NCI-H2171 (cell line): Measurements from ENCODE around the gene RCN2.

Source experiments
- DNase-seq: peaks from one replicate; lab custom pipeline; 2025; lab: John Stamatoyannopoulos, UW

RCN2 gene

DNA sequence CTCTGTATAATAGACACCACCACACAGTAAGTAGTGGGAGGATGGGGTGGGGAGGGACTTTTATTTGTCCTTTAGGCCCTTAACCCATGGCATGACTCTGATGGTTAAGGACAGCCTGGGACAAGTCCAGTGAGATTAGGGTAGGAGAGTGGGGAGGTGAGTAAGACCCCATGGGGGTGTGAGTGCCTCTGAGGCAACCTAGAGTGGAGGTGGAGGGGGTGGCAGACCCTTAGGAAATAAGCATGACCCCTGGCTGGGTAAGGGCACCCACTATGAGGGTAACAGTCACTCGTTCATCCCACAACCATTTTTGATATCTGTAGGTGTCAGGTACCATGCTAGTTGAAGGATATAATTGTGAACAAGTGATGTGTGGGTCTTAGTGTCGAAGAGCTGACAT is 42.4 kb downstream of the RCN2 start:
- DNase-seq, result no peak

DNA sequence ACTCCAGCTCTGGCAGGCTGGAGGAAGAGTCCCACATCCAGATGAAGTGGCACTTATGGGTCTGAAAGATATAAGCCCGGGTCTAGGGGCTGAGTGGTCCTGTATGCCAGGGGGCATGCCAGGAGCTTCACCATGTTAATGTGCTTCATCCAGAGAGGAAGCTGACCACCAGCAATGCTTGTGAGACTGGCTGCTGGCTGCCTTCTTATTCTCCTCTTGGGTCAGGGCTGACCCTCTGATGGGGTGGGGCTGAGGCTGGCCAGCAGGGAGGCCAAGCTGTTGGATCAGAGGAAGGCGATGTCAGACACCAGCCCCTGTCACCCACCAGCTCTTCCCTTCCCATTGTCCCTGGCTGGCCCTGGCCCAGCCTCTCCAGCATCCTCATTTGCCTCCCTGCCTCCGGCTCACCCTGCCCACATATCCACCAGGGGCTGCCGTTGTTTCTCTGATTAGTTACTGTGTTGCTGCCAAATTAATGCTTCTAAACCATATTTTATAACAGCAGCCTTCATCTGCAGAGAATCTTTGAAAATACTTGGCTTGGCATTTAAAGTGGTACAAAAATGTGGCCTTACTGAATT is 43.0 kb downstream of the RCN2 start:
- DNase-seq, result no peak

DNA sequence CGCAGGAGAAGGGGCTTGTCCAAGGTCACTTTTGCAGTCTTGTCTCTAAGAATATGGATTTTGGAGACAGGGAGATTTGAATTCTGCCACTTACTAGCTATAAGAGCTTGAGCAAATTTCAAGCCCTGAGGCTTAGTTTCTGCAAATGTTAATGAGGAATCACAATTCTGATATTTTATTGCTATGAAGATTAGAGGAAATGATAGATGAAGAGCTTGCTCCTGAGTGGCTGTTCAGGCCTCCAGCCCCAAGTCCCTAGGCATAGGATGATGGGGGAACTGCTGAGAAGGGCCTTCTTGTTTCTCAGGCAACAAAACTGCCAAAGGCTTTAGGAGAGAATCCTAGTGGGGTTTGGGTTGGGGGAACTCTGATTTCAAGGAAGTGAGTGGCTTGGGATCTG is 44.6 kb downstream of the RCN2 start:
- no peak for DNase-seq

DNA sequence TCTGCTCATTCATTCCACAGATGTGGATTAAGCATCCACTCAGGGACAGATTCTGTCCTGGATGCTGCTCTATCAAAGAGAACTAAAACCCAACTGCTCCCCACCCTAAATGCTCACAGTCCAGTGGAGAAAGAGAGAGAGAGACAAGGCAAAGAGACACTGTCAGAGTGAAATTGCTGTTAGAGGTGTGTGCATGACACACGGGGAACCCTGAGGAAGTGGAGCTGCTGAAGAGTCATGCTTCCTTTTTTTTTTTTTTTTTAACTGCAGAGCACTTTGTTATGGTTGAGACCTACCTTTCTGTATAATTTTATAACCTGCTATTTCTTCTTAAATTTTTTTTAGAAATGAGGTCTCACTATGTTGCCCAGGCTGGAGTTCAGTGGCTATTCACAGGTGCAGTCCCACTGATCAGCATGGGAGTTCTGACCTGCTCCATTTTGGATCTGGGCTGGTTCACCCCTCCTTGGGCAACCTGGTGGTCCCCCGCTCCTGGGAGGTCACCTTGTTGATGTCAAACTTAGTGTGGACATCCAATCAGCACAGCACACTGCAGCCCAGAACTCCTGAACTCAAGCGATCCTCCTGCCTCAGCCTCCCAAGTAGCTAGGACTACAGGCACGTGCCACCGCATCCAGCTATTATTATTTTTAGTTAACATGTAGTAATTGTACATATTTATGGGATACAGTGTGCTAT is 45.2 kb downstream of the RCN2 start:
- no peak for DNase-seq

DNA sequence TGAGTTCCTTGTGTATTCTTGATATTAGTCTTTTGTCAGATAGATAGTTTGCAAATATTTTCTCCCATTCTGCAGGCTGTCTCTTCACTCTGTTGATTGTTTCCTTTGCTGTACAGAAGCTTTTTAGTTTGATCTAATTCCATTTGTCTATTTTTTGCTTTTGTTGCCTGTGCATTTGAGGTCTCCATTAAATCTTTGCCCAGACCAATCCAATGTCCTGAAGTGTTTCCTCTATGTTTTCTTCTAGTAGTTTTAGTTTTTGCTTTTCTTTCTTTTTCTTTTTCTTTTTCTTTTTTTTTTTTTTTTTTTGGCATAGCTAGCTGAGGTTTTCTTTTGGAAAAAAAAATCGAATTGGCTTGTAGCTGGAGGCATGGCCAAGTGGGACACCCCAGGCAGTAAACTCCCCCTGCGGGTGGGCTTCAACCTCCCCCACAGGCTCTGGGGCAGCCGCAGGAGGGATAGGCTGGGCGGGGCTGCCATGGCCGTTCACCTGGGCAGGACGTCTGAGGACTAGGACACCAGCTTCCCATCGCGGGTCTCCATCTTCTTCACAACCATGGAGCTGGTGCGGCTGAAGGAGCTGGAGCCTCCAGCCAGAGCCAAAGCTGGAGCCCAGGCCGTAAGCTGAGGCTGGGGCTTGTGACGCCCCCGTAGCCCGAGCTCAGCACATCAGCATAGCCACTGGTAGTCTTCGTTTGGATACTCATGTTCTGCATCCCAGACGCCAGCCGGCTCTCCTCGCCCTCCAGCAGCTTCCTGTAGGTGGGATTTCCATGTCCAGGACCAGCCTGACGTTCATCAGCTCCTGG is 47.2 kb downstream of the RCN2 start:
- no peak for DNase-seq

DNA sequence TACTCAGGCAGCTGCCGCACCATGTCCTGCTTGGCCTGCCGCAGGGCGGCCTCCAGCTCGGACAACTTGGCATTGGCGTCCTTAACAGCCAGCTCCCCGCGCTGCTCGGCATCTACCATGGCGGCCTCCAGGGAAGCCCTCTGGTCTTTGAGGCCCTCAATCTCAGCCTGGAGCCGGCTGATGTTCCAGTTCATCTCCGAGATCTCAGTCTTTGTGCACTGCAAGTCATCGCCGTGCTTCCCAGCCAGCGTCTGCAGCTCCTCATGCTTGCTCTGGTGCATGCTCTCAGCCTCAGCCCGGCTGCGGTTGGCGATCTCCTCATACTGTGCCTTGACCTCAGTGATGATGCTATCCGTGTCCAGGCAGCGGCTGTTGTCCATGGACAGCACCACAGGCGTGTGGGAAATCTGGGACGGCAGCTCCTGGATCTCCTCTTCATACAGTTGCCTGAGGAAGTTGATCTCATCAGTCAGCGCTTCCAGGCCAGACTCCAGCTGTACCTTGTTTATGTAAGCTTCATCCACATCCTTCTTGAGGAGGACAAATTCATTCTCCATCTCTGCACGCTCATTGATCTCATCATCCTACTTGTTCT is 47.9 kb downstream of the RCN2 start:
- DNase-seq, result no peak

DNA sequence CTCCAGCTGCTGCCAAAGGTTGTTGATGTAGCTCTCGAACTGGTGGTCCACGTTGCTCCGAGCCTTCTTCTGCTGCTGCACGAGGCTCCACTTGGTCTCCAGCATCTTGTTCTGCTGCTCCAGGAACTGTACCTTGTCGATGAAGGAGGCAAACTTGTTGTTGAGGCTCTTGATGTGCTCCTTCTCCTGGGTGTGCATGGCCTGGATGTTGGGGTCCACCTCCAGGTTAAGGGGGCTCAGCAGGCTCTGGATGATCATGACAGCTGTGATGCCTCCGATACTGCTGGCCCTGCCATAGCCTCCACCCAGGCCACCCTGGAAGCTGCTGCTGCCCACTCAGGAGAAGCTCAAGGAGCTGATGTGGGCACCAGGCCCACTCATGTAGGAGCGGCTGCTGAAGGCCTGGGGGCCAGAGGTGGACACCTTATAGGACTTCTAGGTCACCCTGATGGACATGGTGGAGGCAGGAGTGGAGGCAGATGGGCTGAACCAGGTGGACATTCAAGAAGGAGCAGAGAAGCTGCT is 48.5 kb downstream of the RCN2 start:
- DNase-seq, result no peak

DNA sequence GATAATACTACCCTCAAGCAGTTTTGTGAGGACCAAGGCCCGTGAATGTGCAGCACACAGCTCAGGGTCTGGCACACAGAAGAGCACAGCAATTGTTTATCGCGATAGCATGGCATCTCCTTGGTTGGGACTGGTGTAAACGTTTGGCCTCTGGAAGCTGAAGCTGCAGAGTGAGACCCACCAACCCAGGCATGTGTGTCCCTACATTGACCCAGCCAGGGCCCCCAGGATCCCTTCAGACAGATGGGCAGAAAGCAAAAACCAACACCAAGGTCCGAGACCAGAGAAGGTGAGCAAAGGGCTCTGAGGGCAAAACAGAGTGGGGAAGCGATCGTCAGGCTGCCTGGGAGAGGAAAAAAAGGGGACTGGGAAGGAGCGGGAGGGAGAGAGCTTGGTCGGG is 50.8 kb downstream of the RCN2 start:
- DNase-seq, result no peak

DNA sequence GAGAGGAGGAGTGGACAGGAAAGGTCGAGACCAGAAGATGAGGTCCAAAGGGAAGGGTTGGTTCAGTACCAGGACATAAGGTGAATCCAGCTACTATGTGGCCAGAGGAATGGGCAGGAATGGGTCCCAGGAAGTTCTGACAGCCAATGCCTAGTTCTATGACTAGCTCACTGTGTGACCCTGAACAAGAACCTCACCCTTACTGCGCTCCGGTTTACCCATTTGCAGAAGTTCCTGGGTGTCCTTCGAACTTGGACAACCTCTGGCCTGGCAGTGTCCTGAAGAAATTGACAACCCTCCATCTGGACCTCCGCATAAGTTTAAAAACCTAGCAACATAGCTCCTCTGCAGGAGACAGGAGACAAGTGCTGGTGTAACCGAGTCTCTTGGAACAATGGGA is 51.2 kb downstream of the RCN2 start:
- no peak for DNase-seq

DNA sequence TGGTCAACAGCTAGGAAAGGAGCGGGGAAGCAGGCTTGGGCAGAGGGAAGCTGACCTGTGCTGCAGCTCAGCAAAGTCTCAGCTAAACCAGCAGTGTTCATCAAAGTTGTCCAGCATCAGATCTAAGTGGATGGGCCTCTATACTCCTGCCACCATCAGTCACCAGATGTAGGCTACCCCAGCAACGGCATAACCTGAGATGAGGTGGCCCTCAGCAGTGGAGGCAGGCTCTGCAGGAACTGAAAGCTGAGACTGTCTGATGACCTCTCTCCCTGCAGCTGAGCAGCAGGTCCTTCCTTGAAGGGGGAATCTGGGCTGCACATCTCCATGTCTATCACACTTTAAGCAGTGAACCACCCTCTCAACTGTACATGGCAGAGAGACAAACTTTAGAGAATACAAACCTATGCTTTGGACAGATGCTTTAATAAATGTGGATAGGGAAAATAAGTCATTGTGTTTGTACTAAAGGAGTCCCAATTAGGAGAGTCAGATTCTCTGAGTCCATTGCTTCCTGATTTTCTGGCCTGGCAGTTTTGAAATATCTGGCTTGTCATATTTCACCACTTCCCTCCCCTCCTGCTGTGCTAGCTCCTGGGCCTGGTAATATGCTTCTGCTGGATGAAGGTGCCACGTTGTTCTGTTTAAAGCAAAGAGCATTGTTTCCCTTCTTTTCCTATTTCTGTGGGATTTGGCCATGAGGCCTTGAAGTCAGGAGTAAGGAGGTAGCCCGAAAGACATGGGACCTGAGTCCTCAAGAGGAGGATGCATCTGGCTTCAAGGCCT is 52.2 kb downstream of the RCN2 start:
- no peak for DNase-seq

DNA sequence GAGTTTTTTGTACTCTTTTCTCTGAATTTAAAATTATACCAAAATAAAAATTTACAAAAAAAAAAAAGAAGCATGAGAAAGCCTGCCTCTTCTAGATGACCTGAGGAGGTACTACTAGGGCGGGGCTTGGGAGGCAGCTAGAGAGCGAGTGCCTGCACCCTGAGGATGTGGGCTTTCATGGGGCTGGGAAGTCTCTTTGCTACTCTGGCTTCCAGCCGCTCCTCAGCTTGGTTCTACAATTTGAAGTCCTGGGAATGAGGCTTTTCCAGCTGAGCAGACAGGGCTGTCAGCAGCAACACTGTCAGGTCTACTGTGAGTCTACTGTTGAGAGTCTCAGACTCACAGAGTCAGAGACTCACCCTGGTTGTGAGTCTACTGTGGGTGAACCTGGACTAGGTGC is 55.2 kb downstream of the RCN2 start:
- no peak for DNase-seq

DNA sequence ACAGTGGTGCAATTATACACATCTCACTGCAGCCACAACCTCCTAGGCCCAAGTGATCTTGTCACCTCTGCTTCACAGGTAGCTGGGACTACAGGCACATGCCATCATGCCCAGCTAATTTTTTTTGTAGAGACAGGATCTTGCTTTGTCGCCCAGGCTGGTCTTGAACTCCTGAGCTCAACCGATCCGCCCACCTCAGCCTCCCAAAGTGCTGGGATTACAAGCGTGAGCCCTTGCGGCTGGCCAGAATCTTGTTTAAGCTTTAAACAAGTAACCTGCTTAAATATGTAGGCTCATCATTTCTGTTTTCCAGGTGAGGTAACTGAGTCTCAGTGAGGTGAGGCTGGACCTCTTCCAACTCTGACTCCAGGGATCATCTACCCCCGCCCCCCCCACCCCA is 55.7 kb downstream of the RCN2 start:
- DNase-seq, result no peak

DNA sequence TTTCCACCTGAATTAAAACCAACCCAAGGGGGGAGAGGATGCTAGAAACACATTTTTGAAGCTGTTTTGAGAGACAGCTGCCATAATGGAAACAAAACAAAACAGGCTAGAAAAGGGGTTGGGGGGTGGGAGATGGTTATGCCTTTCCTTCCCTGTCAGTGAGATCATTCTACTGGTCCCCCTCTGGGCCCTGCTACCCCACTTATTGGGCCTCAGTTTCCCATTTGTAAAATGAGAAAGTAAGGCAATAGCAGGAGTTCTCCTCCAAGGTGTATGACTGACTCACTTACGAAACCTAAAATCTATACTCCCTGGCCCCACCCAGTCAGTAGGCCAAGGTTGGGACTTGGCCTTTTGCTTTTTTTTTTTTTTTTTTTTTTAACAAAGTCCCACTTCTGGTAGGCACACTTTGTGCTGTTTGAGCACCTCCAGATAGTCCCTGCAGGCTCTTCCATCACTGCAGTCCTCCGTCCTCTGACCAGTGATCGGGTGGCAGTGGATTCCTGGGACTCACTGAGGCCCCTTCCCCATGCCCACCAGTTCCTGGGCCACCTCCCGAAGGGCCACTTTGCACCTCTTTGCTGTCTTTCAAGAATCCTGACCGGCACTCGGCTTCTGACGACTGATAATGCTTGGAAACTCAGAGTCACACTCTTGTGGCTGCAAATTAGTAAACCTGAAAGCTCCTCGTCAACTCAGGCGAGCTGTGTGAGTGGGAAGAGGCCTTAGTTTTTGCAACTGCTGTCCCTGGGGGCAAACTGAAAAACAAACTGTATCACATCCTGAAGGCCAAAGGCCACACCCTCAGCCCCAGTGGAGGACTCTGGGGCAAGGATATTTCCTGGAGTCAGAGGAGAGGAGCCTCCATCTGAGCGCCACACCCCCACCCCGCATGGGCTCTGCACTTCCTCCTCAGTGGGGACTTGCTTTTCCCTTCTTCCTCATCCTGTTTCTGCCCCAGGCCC is 56.6 kb downstream of the RCN2 start:
- no peak for DNase-seq

DNA sequence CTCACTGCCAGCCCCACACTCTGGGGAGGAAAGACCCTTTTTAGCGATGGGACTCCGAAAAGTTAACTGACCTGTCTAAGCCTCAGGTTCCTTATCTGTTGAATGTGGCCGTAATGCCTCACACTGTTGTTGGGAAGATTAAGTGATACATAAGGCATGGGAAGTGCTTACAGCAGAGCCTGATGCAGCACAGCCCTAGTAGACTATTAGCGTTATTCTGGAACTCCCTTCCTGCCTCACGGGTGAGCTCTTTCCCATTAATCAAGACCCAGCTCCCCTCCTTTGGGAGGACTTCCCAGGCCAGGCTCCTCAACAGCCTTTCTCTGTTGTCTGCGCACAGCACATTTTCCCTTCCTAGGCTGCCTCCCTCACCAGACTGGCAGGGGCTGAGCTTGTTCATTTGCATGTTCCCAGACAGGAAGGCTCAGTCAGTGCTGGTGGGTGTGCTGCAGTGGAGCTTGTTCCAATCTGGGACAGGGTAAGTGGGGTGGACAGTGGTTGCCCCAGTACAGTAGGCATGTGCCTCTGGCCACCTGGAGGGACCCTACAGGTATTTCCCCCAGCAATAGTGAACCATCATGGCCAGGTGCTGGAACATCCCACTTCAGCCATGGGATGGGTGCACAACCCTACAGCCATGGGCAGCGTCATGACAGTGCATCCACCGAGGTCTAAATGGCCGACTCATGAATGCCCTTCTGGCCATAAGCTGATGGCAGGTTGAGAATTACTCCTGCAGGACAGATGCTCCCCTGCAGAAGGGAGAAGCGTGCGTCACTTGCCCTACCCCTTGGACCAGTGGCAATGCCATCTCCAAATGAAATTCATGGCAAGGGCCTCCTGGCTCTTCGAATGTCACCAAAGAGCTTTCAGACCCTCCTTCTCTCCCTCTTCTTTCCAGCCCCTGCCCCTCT is 57.6 kb downstream of the RCN2 start:
- no peak for DNase-seq

DNA sequence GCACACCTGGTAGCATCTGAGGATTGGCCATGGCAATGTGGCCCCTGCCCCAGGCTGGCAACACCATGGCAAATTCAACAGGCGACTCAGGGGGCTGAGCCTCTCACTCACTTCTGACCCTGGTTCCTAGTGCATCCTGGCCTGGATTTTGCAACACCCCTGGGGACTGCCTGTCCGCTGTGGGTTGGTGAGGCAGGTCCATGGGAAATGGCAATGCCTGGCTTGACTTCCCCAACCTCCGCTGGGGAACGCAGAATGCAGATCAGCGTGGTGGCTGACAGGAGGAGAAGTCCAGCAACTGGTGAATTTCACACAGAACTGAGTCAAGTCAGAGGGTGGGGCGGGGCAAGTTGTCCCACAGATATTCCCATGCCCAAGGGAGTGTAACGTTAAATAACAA is 59.5 kb downstream of the RCN2 start:
- DNase-seq, result no peak

DNA sequence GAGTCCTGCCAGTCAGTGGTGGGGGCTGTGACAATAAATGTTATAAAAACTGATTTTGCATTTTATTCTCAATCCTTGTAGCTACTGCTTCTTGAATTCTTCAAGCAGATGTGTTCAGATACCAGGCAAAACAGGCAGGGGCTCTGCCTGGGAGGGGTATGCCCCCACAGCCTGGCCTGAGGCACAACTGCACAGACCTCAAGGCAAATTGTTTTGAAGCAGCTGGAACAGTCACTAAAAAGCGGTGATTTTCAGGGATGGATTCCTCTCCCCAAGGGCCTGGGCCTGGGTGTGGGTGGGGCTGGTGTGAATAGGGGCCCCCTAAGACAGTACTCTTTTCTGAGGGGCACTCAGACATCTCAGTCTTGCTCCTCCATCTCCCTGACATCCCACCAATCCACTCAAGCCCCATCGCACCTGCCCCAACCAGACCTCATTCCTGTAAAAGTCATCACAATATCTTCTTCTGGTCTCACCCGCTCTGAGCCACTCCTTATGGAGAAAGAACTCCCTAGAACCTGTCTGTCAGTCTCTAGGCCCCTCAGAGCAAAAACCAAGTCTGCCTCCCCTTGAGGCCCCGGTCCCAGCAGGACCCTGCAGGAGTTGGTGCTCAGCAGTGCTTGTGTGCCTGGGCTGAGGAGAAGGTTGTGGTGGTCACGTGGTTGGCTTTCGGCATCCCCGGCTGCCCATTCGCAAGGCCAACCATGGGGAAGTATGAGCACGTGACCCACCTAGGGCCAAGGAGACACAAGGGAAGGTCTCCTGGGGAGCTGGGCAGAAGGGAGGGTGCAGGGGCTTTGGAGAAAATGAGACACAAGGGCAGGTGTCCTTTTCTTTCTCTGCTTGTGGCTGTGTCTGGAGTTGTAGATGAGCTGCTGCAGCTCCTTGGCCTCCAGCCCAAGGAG is 60.4 kb downstream of the RCN2 start:
- DNase-seq, result no peak

DNA sequence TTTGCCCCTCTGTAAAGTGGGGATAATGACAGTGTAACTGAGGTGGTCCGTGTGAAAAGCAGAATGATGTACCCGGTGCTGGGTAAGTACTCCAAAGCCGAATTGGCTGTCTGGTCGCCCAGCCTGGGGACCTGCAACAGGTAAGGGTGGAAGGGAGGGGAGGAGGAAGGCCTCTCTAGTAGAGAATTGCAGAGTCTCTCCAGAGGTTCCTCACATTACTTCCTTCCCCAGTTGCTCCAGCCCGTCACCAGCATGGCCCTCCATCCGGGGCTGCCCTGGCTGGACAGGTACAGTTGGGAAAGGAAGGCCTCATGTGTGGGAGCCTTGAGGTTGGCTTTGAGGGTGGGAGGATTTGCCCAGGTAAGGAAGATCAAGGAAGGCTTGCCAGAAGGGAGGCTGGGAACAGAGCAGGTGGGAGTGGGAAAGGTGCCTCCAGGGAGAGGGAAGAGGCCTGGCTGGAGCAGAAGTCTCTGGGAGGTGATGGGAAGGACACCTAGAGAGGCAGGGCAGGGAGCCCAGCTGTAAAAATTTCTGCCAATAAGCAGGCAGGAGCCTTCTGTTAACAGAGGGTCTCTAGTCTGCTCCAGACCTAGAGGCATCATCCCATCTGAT is 61.7 kb downstream of the RCN2 start:
- no peak for DNase-seq

DNA sequence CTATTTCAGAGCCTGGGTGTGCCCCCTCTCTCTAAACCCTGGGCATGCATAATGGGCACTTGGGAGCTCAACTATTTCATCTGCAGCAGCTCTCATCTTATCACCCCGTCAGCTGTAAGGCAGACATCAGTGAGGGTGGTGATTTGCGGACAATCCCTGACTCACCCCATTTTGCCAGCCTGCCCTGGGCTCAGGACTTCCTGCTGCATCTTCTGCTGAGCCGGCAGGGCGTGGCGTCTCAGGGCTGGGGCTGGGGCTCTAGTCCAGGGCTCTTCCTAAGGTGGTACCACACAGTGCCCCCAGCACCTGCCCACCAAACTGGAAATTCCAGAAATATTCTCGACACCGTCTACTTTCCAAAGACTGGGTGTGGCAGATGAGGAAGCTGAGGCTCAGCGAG is 62.5 kb downstream of the RCN2 start:
- no peak for DNase-seq
